T-helper 2 cell (primary cell): ENCODE measurements around the gene LAMA2.

Experiments
- DNase-seq, 5 experiments: peaks; one replicate each; pipeline versions ENCODE4 v3.0.0 to v3.0.0-alpha.2; 2012 to 2022

LAMA2 gene

DNA sequence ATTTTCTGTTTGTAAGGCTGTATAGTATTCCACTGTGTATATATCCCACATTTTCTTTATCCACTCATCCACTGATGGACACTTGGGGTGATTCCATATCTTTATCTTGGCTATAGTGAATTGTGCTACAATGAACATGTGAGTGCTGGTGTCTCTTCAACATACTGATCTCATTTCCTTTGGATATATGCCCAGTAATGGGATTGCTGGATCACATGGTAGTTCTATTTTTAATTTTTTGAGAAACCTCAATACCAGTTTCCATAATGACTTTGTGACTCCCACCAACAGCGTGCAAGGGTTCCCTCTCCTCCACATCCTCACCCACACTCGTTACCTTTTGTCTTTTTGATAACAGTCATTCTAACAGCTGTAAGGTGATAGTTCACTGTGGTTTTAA lies 661.0 kb downstream of the LAMA2 start:
- no peak for DNase-seq

DNA sequence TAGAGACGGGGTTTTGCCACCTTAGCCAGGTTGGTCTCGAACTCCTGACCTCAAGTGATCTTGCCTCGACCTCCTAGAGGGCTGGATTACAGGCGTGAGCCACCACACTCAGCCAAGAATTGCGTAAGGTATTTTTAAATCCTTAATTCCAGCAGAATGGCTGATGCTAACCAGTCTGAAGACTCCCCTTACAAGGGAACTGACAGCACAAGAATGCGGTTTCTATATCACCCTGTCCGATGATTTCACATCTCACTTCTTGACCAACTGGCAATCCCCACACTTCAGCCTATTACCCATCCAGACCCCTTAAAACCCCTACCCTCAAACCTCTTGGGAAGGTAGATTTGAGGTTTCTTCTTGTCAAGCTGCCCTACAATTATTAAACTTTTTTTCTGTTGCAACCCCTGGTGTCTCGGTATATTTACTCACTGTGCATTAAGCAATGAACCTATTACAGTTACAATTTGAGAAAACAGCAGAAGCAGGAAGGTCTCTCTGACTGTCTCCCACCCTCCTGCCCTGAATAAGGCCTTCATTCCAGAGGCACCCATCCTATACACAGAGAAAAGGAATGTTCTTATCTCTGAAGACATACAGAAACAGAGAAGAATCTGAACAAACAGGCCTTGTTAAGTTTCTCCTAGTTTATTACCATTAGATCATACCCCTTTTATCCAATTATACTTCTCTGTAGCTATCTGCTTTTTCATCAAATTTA lies 662.1 kb downstream of the LAMA2 start:
- DNase-seq: no peak

DNA sequence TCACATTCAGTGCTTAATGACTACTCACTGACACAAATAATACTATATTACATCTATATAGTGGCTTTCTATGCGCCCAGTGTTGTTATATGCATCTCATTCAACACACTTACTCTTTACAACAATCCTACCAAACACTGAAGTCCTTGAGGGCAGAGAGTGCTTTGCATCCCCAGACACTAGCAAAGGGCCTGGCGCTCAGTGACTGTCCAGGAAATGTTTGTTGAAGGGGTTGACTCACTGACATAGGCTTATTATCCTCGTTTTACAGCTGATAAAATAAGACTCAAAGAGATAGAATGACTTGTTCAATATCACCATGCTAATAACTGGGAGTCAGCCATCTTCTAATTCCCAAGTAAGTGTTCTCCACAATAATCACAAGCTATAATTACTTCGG lies 663.8 kb downstream of the LAMA2 start:
- DNase-seq: no peak

DNA sequence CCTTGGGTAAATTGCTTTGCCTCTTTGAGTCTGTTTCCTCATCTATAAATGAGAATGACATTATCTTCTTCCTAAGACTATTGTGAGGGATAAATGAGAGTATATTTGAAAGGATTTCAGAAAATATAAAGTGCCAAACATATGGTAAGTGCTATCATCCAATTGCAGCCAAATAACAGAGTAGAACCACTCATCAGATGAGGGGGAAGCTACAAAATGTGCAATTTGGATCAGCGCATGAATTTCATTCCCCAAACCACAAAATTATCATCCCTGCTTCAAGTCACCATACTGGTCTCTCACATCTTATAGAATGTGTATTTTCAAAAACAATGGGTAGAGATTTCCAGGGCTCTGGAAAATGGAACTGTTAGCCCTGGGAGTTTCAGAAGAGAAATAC lies 668.5 kb downstream of the LAMA2 start:
- no peak for DNase-seq

DNA sequence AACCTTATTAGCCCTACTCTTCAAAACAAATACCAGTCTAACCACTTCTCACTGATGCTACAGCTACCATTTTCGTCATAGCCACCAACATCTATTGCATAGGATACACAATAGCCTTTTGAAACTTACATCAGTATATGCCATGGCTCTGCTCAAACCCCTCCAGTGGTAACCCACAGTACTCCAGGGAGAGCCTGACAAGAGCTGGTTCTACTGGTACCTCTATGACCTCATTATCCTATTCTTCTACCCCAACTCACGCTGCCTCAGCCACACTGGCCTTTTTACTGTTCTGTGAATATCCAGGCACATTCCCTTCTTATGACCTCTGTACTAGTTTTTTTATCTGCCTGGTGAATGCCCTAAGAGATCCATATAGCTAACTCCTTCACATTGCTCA lies 669.5 kb downstream of the LAMA2 start:
- DNase-seq: no peak

DNA sequence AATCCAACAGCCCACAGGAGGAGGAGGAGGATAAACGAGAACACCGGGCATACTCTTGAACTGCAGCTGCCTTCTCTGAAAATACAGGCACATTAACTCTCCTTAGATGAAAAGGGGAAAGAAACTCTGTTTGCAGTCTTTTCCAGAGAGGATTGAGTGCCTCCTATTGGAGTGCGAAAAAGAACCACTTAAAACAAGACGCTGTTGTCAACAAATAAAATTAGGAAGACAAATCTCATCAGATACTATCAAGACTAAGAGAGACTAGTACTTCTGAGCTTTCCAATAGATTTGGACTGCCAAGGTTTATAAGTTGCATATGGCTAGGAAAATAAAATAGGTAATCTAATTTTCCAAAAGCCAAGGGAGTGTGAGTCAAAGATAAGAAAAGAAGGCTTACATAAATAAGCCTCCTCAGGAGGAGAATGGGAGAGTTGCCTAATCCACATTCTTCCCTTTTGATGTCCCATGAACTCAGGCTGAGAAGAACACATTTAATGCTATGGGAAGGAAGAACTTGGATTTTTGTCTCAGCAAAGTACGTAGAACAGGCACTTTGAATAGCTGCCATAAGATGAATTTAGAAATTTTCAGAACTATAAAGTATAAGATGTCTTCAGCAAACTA lies 672.4 kb downstream of the LAMA2 start:
- no peak for DNase-seq

DNA sequence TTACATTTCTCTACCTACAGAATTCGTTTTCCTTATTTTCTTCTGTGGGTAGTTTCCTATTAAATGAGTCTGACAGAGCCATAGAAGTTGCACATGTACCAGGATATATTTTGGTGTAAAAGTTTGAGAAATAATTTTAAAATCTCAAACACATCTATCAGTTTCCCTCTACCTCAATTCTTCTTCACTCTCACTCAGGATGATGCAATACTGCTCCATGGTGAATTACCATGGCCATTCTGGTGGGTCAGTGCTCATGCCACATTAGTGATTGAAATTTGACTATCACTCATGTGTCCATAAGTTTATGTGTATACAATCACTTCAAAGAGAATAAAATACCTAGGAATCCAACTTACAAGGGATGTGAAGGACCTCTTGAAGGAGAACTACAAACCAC lies 675.3 kb downstream of the LAMA2 start:
- no peak for DNase-seq

DNA sequence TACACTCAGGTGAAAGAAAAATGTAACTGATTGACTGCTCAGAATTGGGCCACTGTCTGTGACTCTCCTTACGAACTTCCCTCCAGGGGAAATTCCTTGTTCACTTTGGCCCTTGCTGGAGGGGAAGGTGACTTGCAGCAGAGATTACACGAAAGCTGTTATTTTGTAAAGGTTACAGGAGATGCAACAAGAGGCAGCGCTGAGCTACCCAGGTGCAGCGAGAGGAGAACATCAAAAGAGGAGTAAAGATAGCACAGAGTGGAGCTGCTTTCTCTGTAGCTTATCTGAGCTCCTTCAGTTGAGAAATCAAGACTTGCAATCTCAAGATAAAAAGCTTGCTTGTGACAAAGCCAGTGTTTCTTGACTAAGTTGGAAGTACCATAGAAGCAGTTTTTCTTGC lies 682.4 kb downstream of the LAMA2 start:
- no peak for DNase-seq

DNA sequence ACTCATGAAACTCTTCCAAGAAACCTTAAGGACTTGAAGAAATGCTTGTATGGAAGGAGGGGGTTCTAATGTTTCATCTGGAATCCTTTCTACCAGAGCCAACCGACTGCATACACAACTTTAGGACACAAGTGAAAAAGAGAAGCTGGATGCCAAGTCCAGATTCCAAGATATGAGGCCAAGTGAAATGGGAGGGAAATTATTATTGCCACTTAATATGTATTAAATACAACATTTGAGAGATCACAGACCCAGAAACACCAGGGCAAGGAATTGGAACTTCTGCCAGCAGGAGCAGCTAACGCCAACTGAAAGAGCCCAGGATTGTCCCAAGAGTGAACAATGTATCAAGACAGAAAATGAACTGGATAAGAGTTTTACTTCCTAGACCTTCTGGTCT lies 682.9 kb downstream of the LAMA2 start:
- DNase-seq: no peak
